Activated CD8-positive, alpha-beta T cell treated with anti-CD3 and anti-CD28 coated beads for 36 hours (primary cell): ENCODE measurements around the gene SIDT1. TPM values are rescaled to one million over a fixed set of nuclear protein-coding genes. Genes with fewer than 3 reads are reported as not detected.
A peak's percentile ranks its signal among the peaks of the same experiment; 100 is the strongest.

Source experiments
- ATAC-seq: fragments of 200-7000 bp; cut with Tn5 transposase; one replicate; pipeline ENCODE4 v1.10.0; 2021; ENCODE audit warnings: mild to moderate bottlenecking, moderate library complexity
- CTCF ChIA-PET: fragments of 350-600 bp; sonication (Branson Sonifier 250); formaldehyde crosslinking; loops from one replicate; lab custom pipeline; 2021; ENCODE audit warnings: antibody characterized with exemption; lab: Charles Lee
- POLR2A ChIA-PET: fragments of 350-600 bp; sonication (Branson Sonifier 250); formaldehyde crosslinking; loops from one replicate; lab custom pipeline; 2021; ENCODE audit warnings: antibody characterized with exemption; lab: Charles Lee
- DNase-seq: peaks from one replicate; pipeline ENCODE4 v3.0.0-alpha.2; 2020
- H3K27ac Mint-ChIP-seq: one replicate; pipeline ENCODE4 v1.8.0; 2021; ENCODE audit warnings: mild to moderate bottlenecking, mixed read lengths
- H3K27me3 Mint-ChIP-seq: one replicate; pipeline ENCODE4 v1.8.0; 2021; ENCODE audit warnings: mixed read lengths
- H3K36me3 Mint-ChIP-seq: one replicate; pipeline ENCODE4 v1.8.0; 2021; ENCODE audit warnings: low read depth, mixed read lengths
- H3K4me1 Mint-ChIP-seq: one replicate; pipeline ENCODE4 v1.8.0; 2021; ENCODE audit warnings: low read depth, mixed read lengths
- H3K4me3 Mint-ChIP-seq: one replicate; pipeline ENCODE4 v1.8.0; 2021; ENCODE audit warnings: mild to moderate bottlenecking, moderate library complexity, mixed read lengths
- H3K9me3 Mint-ChIP-seq: one replicate; pipeline ENCODE4 v1.8.0; 2021; ENCODE audit warnings: mixed read lengths
- intact Hi-C: fragments of 100-400 bp; cut with micrococcal nuclease; formaldehyde crosslinking; loops from one replicate; pipeline ENCODE4 v1.10.0; 2022
- microRNA-seq: library from miRNA; unstranded; fragments of <30 nt; microRNA quantifications from one replicate; pipeline ENCODE4 v1.2.0, GENCODE V29; 2022; ENCODE audit warnings: borderline microRNAs expressed, borderline replicate concordance
- total RNA-seq, 2 experiments: library from RNA; stranded (reverse); gene quantifications; one replicate each; pipeline ENCODE4 v1.2.3, GENCODE V29; 2021
- TF ChIP-seq, protein P1 (sequence below): fragments of 200-600 bp; IDR thresholded peaks from one replicate; pipeline ENCODE4 v1.8.0; 2022; ENCODE audit warnings: antibody characterized with exemption, mild to moderate bottlenecking

The SIDT1 gene
- total RNA-seq, 2 experiments from 2014 or later = 21.0 to 24.0 TPM

DNA sequence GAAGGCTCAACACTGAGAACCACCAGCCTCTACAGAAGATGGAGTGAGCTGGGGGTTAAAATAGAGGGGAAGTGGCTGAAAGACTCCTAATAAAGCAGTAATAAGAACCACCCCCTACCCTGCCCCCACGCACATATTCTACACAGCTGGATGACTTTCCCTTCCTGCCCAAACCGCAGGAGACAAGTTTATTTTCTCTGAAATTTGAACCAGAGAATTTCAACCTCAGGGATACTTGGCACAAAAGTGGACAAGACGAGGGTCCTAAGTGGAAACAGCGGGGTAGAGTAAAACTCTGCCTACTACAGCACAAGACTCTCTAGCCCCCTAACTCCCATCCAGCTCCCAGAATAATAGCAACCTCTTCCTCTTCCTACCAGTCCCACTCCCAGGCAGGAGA, 135.7 kb downstream of the SIDT1 start:
- H3K27ac Mint-ChIP-seq = peak overlapping the region; percentile 5
- intact Hi-C loops = no loop called here
- H3K4me1 Mint-ChIP-seq = peaks cover 14% of the 10 kb centered on the region
- TF ChIP-seq, protein P1, sequence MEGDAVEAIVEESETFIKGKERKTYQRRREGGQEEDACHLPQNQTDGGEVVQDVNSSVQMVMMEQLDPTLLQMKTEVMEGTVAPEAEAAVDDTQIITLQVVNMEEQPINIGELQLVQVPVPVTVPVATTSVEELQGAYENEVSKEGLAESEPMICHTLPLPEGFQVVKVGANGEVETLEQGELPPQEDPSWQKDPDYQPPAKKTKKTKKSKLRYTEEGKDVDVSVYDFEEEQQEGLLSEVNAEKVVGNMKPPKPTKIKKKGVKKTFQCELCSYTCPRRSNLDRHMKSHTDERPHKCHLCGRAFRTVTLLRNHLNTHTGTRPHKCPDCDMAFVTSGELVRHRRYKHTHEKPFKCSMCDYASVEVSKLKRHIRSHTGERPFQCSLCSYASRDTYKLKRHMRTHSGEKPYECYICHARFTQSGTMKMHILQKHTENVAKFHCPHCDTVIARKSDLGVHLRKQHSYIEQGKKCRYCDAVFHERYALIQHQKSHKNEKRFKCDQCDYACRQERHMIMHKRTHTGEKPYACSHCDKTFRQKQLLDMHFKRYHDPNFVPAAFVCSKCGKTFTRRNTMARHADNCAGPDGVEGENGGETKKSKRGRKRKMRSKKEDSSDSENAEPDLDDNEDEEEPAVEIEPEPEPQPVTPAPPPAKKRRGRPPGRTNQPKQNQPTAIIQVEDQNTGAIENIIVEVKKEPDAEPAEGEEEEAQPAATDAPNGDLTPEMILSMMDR = no peak
- no peak overlapping the region for H3K4me3 Mint-ChIP-seq
- no peaks in the 10 kb centered on the region for H3K9me3 Mint-ChIP-seq
- H3K36me3 Mint-ChIP-seq = peaks cover 9% of the 10 kb centered on the region
- CTCF ChIA-PET = interaction anchor here (2.1 kb wide), 1 partner anchor 91 kb away, joined by 4 read pairs; no protein-coding TSS in a partner anchor
- no peak for ATAC-seq
- POLR2A ChIA-PET = no interaction called here
- no peaks in the 10 kb centered on the region for H3K27me3 Mint-ChIP-seq
- DNase-seq = no peak

DNA sequence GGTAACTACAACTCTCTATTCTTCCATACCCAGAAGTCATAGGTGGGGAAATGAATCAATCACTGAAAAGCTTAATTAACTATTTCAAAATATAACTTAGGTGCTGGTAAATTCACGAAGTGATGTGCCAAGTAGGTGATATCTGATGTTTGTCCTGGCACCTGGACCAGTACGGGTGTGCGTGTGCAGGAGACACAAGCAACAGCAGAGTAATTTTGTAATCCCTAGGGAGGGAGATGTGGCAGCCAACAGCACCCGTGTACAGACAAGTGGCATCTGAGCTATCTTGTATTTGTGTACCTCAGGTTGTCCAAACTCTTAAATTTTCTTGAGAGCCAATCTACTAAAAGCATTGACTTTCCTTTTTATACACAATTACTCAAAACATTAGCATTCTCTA, 141.2 kb downstream of the SIDT1 start:
- Mint-ChIP-seq H3K4me3 (no peak overlapping the region), H3K27me3 (no peaks in the 10 kb centered on the region), H3K36me3 (peaks cover 15% of the 10 kb centered on the region), H3K27ac (no peak overlapping the region), H3K9me3 (no peaks in the 10 kb centered on the region), H3K4me1 (peaks cover 19% of the 10 kb centered on the region)
- TF ChIP-seq, protein P1 = no peak
- ChIA-PET POLR2A (no interaction called here), CTCF (interaction anchor here (0.5 to 1.1 kb wide), 2 partner anchors 11 to 42 kb away, joined by 3 read pairs; no protein-coding TSS in a partner anchor)
- ATAC-seq = no peak
- intact Hi-C loops = no loop called here
- DNase-seq = no peak

DNA sequence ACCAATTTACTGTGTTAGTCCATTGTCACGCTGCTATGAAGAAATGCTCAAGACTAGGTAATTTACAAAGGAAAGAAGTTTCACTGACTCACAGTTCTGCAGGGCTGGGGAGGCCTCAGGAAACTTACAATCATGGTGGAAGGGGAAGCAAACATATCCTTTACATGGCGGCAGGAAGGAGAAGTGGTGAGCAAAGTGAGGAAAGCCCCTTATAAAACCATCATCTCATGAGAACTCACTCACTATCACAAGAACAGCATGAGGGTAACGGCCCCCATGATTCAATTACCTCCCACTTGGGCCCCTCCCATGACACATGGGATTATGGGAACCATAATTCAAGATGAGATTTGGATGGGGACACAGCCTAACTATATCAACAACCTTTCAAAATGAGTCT, 143.9 kb downstream of the SIDT1 start:
- Mint-ChIP-seq H3K27me3 (no peaks in the 10 kb centered on the region), H3K27ac (no peak overlapping the region), H3K4me3 (no peak overlapping the region), H3K4me1 (peaks cover 17% of the 10 kb centered on the region), H3K9me3 (no peaks in the 10 kb centered on the region), H3K36me3 (peaks cover 18% of the 10 kb centered on the region)
- CTCF ChIA-PET = interaction anchor here (1.2 kb wide), 1 partner anchor 60 kb away, joined by 3 read pairs; no protein-coding TSS in a partner anchor
- TF ChIP-seq, protein P1 = no peak
- intact Hi-C loops = no loop called here
- DNase-seq (peak; percentile 5), ATAC-seq (peak; percentile 68)
- POLR2A ChIA-PET = no interaction called here

DNA sequence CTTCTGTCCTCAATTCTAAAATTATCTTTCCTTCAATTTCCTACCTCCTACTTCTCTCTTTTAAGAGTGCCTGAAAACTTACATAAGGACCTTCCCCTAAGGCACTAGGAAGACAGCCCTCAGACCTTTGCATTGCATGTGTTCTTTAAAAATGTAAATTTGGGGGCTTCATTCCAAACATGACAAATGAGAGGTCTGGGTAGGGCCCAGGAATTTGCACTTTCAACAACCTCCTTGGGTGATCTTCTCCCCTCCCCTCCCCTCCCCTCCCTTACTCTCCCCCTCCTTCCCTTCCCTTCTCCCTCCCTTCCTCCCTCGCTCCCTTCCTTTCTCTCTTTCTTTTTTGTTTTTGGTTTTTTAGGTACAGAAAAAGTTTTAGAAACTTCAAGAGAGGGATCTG, 145.4 kb downstream of the SIDT1 start:
- intact Hi-C loops = no loop called here
- ChIA-PET CTCF (no interaction called here), POLR2A (no interaction called here)
- no peak overlapping the region for H3K27ac Mint-ChIP-seq
- DNase-seq = no peak
- TF ChIP-seq, protein P1 = no peak
- no peaks in the 10 kb centered on the region for H3K9me3 Mint-ChIP-seq
- peaks cover 18% of the 10 kb centered on the region for H3K36me3 Mint-ChIP-seq
- no peak for ATAC-seq
- H3K4me3 Mint-ChIP-seq = no peak overlapping the region
- peaks cover 17% of the 10 kb centered on the region for H3K4me1 Mint-ChIP-seq
- H3K27me3 Mint-ChIP-seq = no peaks in the 10 kb centered on the region

DNA sequence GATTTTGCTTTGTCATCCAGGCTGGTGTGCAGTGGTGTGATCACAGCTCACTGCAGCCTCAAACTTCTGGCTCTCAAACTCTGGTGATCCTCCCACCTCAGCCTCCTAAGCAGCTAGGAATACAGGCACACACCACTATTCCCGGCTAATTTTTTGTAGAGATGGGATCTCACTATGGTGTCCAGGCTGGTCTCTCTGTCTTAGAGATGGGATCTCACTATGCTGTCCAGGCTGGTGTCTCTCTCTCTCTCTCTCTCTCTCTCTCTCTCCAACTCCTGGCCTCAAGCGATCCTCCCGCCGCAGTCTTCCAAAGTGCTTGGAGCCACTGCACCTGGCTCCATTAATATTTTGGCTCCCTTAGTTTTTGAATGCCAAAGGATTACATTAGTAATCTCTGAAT, 146.4 kb downstream of the SIDT1 start:
- DNase-seq (no peak), ATAC-seq (no peak)
- no peaks in the 10 kb centered on the region for H3K9me3 Mint-ChIP-seq
- peaks cover 17% of the 10 kb centered on the region for H3K4me1 Mint-ChIP-seq
- ChIA-PET CTCF (no interaction called here), POLR2A (no interaction called here)
- no peak overlapping the region for H3K4me3 Mint-ChIP-seq
- intact Hi-C loops = no loop called here
- TF ChIP-seq, protein P1 = no peak
- H3K27me3 Mint-ChIP-seq = no peaks in the 10 kb centered on the region
- peaks cover 19% of the 10 kb centered on the region for H3K36me3 Mint-ChIP-seq
- no peak overlapping the region for H3K27ac Mint-ChIP-seq

Small RNA genes within 50 kb of the gene (microRNA-seq; reads per million reads assigned to microRNA genes)
- 12.4 reads per million, percentile 38 among the genes with 10 or more reads in this experiment for gene MIR4446

Other genes starting within 250 kb of the SIDT1 start
- 1 to 10 TPM; 3.1 to 3.6 TPM for gene CFAP44, start 91.1 kb upstream of the SIDT1 start, total RNA-seq
- 10 to 100 TPM; 26.5 to 34.6 TPM for gene SPICE1, start 17.4 kb upstream of the SIDT1 start, total RNA-seq
- 10 to 100 TPM; 11.3 to 11.9 TPM for gene USF3, start 164.1 kb downstream of the SIDT1 start, total RNA-seq
- 100 to 1,000 TPM; 117 to 118 TPM for gene NAA50, start 213.7 kb downstream of the SIDT1 start, total RNA-seq
- 10 to 100 TPM; 36.7 to 40.7 TPM for gene ATP6V1A, start 214.5 kb downstream of the SIDT1 start, total RNA-seq